ENCODE measurements around the gene PTGES3.

PTGES3 gene

GRCh38 chr12:56631790-56632700 lies 56.0 kb downstream of the PTGES3 start (continued):
- no peak for TF ChIP-seq PRDM4 (tag by site-specific recombination; IDR thresholded peaks at IDR 0.05)
- no peak for TF ChIP-seq ZNF596 (tag by site-specific recombination; IDR thresholded peaks at IDR 0.05)
- peak; percentile 73 for TF ChIP-seq IKZF3 (tag by site-specific recombination; IDR thresholded peaks at IDR 0.05)
- TF ChIP-seq ZBTB17 (tag by site-specific recombination; IDR thresholded peaks at IDR 0.05), result peak; percentile 57
- TF ChIP-seq PATZ1 (tag by site-specific recombination; IDR thresholded peaks at IDR 0.05), result peak; percentile 81
- TF ChIP-seq ZNF692 (tag by site-specific recombination; IDR thresholded peaks at IDR 0.05), result peak; percentile 83
- TF ChIP-seq ZSCAN30 (tag by site-specific recombination; IDR thresholded peaks at IDR 0.05), result no peak
- TF ChIP-seq PRDM1 (tag by site-specific recombination; IDR thresholded peaks at IDR 0.05), result no peak
- no peak for TF ChIP-seq HOXA7 (CRISPR knock-in tag; IDR thresholded peaks at IDR 0.05; ENCODE audit: borderline replicate concordance)
- TF ChIP-seq ZNF76 (tag by site-specific recombination; IDR thresholded peaks at IDR 0.05; ENCODE audit: borderline replicate concordance, low read depth), result no peak
- TF ChIP-seq ZNF561 (tag by site-specific recombination; IDR thresholded peaks at IDR 0.05; ENCODE audit: borderline replicate concordance), result no peak
- TF ChIP-seq ZNF830 (tag by site-specific recombination; IDR thresholded peaks at IDR 0.05; ENCODE audit: low read depth), result no peak
- TF ChIP-seq ZNF629 (tag by site-specific recombination; IDR thresholded peaks at IDR 0.05), result no peak
- TF ChIP-seq ZNF157 (tag by site-specific recombination; IDR thresholded peaks at IDR 0.05), result no peak
- TF ChIP-seq ZNF148 (tag by site-specific recombination; IDR thresholded peaks at IDR 0.05; ENCODE audit: borderline replicate concordance), result no peak
- TF ChIP-seq ZSCAN4 (tag by site-specific recombination; IDR thresholded peaks at IDR 0.05), result no peak
- TF ChIP-seq ZBTB10 (tag by site-specific recombination; IDR thresholded peaks at IDR 0.05), result peak; percentile 53; the same call in 1 of the 2 replicates
- no peak for TF ChIP-seq ZNF16 (tag by site-specific recombination; IDR thresholded peaks at IDR 0.05; ENCODE audit: low read depth)
- TF ChIP-seq ZNF341 (tag by site-specific recombination; IDR thresholded peaks at IDR 0.05; ENCODE audit: low read depth), result peak; percentile 72
- TF ChIP-seq ZNF747 (tag by site-specific recombination; IDR thresholded peaks at IDR 0.05), result no peak
- no peak for TF ChIP-seq MYNN (tag by site-specific recombination; IDR thresholded peaks at IDR 0.05; ENCODE audit: borderline replicate concordance)
- TF ChIP-seq ZNF223 (tag by site-specific recombination; IDR thresholded peaks at IDR 0.05), result no peak
- TF ChIP-seq ZNF248 (tag by site-specific recombination; IDR thresholded peaks at IDR 0.05), result no peak
- TF ChIP-seq KLF1 (tag by site-specific recombination; IDR thresholded peaks at IDR 0.05), result peak; percentile 77
- peak; percentile 64; the same call in 1 of the 2 replicates for TF ChIP-seq ZFP69B (tag by site-specific recombination; IDR thresholded peaks at IDR 0.05)
- no peak for TF ChIP-seq ZNF132 (tag by site-specific recombination; IDR thresholded peaks at IDR 0.05; ENCODE audit: borderline replicate concordance)
- TF ChIP-seq ZNF623 (tag by site-specific recombination; IDR thresholded peaks at IDR 0.05), result no peak
